C4-2B (cell line): ENCODE data around the gene UBA52.

Experiments
- CTCF ChIP-seq: fragments of 450-650 bp; conservative IDR thresholded peaks from 2 replicates; pipeline ENCODE4 v1.5.1; 2017; ENCODE audit warnings: mild to moderate bottlenecking
- ZFX ChIP-seq: fragments of 450-650 bp; IDR thresholded peaks from 2 replicates; pipeline ENCODE4 v1.6.1; 2017

DNA sequence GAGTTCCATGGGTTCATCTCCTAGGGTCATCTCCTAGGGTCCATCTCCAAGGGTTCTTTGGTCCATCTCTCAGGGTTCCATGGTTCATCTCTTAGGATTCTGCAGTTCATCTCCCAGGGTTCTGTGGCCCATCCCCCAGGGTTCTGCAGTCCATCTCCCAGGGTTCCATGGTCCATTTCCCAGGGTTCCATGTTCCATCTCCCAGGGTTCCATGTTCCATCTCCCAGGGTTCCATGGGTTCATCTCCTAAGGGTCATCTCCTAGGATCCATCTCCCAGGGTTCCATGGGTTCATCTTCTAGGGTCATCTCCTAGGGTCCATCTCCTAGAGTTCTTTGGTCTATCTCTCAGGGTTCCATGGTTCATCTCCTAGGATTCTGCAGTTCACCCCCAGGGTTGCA is 45.9 kb downstream of the UBA52 start:
- TF ChIP-seq CTCF: no peak
- no peak for TF ChIP-seq ZFX
